H9 (cell line): ENCODE results near the gene NENF. TPM values are rescaled to one million over a fixed set of nuclear protein-coding genes. Genes with fewer than 3 reads are reported as not detected.

Experiments
- DNase-seq: peaks from one replicate; pipeline ENCODE4 v3.0.0-alpha.2; 2017
- H2AFZ ChIP-seq: one replicate; pipeline ENCODE4 v1.6.1; 2013; ENCODE audit warnings: mild to moderate bottlenecking, low read length, control low read depth, moderate library complexity
- H2AK5ac ChIP-seq: 2 replicates; pipeline ENCODE4 v1.6.1; 2013; ENCODE audit warnings: low read length, control low read depth, mixed read lengths; ENCODE audit not compliant: insufficient read length
- H2BK120ac ChIP-seq: one replicate; pipeline ENCODE4 v1.6.1; 2013; ENCODE audit warnings: low read depth, mild to moderate bottlenecking, low read length, control low read depth, inconsistent platforms; ENCODE audit not compliant: poor library complexity, severe bottlenecking
- H2BK12ac ChIP-seq: 2 replicates; pipeline ENCODE4 v1.6.1; 2013; ENCODE audit warnings: low read length, control low read depth, mixed read lengths, low read depth; ENCODE audit not compliant: insufficient read length
- H2BK15ac ChIP-seq: 2 replicates; pipeline ENCODE4 v1.6.1; 2013; ENCODE audit warnings: low read depth, low read length, control low read depth
- H2BK20ac ChIP-seq: one replicate; pipeline ENCODE4 v1.6.1; 2013; ENCODE audit warnings: low read depth, mild to moderate bottlenecking, low read length, control low read depth, inconsistent platforms; ENCODE audit not compliant: poor library complexity, severe bottlenecking
- H2BK5ac ChIP-seq: 2 replicates; pipeline ENCODE4 v1.6.1; 2013; ENCODE audit warnings: low read length, control low read depth, mixed read lengths; ENCODE audit not compliant: insufficient read length
- H3K14ac ChIP-seq: 2 replicates; pipeline ENCODE4 v1.6.1; 2013; ENCODE audit warnings: low read length, control low read depth; ENCODE audit not compliant: insufficient read depth
- H3K18ac ChIP-seq: 2 replicates; pipeline ENCODE4 v1.6.1; 2013; ENCODE audit warnings: low read depth, mild to moderate bottlenecking, mixed read lengths, low read length, control low read depth; ENCODE audit not compliant: insufficient read length
- H3K23ac ChIP-seq: 2 replicates; pipeline ENCODE4 v1.6.1; 2013; ENCODE audit warnings: low read length, control low read depth, mixed read lengths, low read depth; ENCODE audit not compliant: insufficient read length
- H3K23me2 ChIP-seq: 2 replicates; pipeline ENCODE4 v1.6.1; 2013; ENCODE audit warnings: low read depth, mild to moderate bottlenecking, mixed read lengths, low read length, control low read depth; ENCODE audit not compliant: insufficient read length, poor library complexity, severe bottlenecking
- H3K27ac ChIP-seq: 2 replicates; pipeline ENCODE4 v1.5.1; 2013; ENCODE audit warnings: low read length, control low read depth, mixed read lengths, low read depth; ENCODE audit not compliant: insufficient read length
- H3K27me3 ChIP-seq: 2 replicates; pipeline ENCODE4 v1.6.1; 2013; ENCODE audit warnings: low read length, control low read depth, inconsistent platforms; ENCODE audit not compliant: insufficient read depth
- H3K4ac ChIP-seq: 2 replicates; pipeline ENCODE4 v1.6.1; 2013; ENCODE audit warnings: low read depth, mild to moderate bottlenecking, control low read depth, inconsistent platforms, low read length, moderate library complexity
- H3K4me1 ChIP-seq: 2 replicates; pipeline ENCODE4 v1.6.1; 2013; ENCODE audit warnings: low read length, control low read depth, inconsistent platforms; ENCODE audit not compliant: insufficient read depth
- H3K4me2 ChIP-seq: 2 replicates; pipeline ENCODE4 v1.6.1; 2013; ENCODE audit warnings: low read length, control low read depth, mixed read lengths; ENCODE audit not compliant: insufficient read length, insufficient read depth
- H3K56ac ChIP-seq: 2 replicates; pipeline ENCODE4 v1.6.1; 2013; ENCODE audit warnings: low read depth, mild to moderate bottlenecking, mixed read lengths, low read length, control low read depth; ENCODE audit not compliant: insufficient read length
- H3K79me1 ChIP-seq: 2 replicates; pipeline ENCODE4 v1.6.1; 2013; ENCODE audit warnings: low read depth, mild to moderate bottlenecking, moderate library complexity, low read length, control low read depth, inconsistent platforms; ENCODE audit not compliant: insufficient read depth, poor library complexity, severe bottlenecking
- H3K79me2 ChIP-seq: 2 replicates; pipeline ENCODE4 v1.6.1; 2013; ENCODE audit warnings: low read length, control low read depth, inconsistent platforms; ENCODE audit not compliant: insufficient read depth
- H3K9ac ChIP-seq: 2 replicates; pipeline ENCODE4 v1.6.1; 2013; ENCODE audit warnings: low read length, control low read depth, mixed read lengths; ENCODE audit not compliant: insufficient read length; ENCODE audit errors: extremely low read depth
- H3K9me3 ChIP-seq: one replicate; pipeline ENCODE4 v1.6.1; 2013; ENCODE audit warnings: low read depth, low read length, inconsistent platforms; ENCODE audit not compliant: control insufficient read depth
- H3T11ph ChIP-seq: one replicate; pipeline ENCODE4 v1.6.1; 2013; ENCODE audit warnings: mild to moderate bottlenecking, low read length, control low read depth, inconsistent platforms
- H4K20me1 ChIP-seq: one replicate; pipeline ENCODE4 v1.6.1; 2013; ENCODE audit not compliant: control insufficient read depth, insufficient read length, insufficient read depth
- H4K5ac ChIP-seq: 2 replicates; pipeline ENCODE4 v1.6.1; 2013; ENCODE audit warnings: low read depth, mild to moderate bottlenecking, mixed read lengths, low read length, control low read depth; ENCODE audit not compliant: insufficient read length
- H4K8ac ChIP-seq: replicated peaks from 2 replicates; pipeline ENCODE4 v1.6.1; 2013; ENCODE audit warnings: low read length, control low read depth, mixed read lengths, low read depth; ENCODE audit not compliant: insufficient read length
- H4K91ac ChIP-seq: 2 replicates; pipeline ENCODE4 v1.6.1; 2013; ENCODE audit warnings: low read depth, mild to moderate bottlenecking, moderate library complexity, mixed read lengths, low read length, control low read depth; ENCODE audit not compliant: insufficient read length
- H3K27ac Mint-ChIP-seq, 3 experiments: 2 replicates in 2 of 3; 3 replicates in 1 of 3; pipeline ENCODE4 v1.8.0; 2020 to 2021; ENCODE audit warnings: mixed read lengths in 3 of 3, mild to moderate bottlenecking in 1 of 3, moderate library complexity in 1 of 3
- H3K27me3 Mint-ChIP-seq: 2 replicates; pipeline ENCODE4 v1.8.0; 2021; ENCODE audit warnings: low read depth, mild to moderate bottlenecking, moderate library complexity, mixed read lengths
- H3K36me3 Mint-ChIP-seq, 3 experiments: 2 replicates in 2 of 3; 3 replicates in 1 of 3; pipeline ENCODE4 v1.8.0; 2020 to 2021; ENCODE audit warnings: low read depth in 3 of 3, mixed read lengths in 3 of 3; ENCODE audit not compliant: insufficient read depth in 1 of 3
- H3K4me1 Mint-ChIP-seq, 2 experiments: 2 replicates each; pipeline ENCODE4 v1.8.0; 2020; ENCODE audit warnings: mixed read lengths in 2 of 2
- H3K4me3 Mint-ChIP-seq, 2 experiments: 2 replicates in 1 of 2; 3 replicates in 1 of 2; pipeline ENCODE4 v1.8.0; 2020 to 2021; ENCODE audit warnings: mild to moderate bottlenecking in 2 of 2, mixed read lengths in 2 of 2, moderate library complexity in 1 of 2
- H3K9me3 Mint-ChIP-seq, 2 experiments: 2 replicates in 1 of 2; 3 replicates in 1 of 2; pipeline ENCODE4 v1.8.0; 2020; ENCODE audit warnings: mild to moderate bottlenecking in 2 of 2, mixed read lengths in 2 of 2, moderate library complexity in 1 of 2
- WGBS: extraction: QIAGEN DNeasy Blood & Tissue Kit; methylation state at CpG from one replicate; pipeline ENCODE4 v1.1.7; 2013; ENCODE audit warnings: missing lambda C conversion rate, low lambda C conversion rate, mixed read lengths; ENCODE audit not compliant: insufficient read length; ENCODE audit errors: extremely low coverage; 5-methylcytosine and 5-hydroxymethylcytosine counted together
- total RNA-seq: library from RNA; stranded (reverse); gene quantifications from 2 replicates; pipeline ENCODE4 v1.2.1, GENCODE V29; 2021
- TF ChIP-seq, protein P1 (sequence below): fragments of 200-600 bp; sonication (generic); conservative IDR thresholded peaks from 3 replicates; pipeline ENCODE4 v1.8.0; 2021; ENCODE audit warnings: antibody characterized with exemption, mild to moderate bottlenecking

NENF gene
- total RNA-seq, 1 experiment from 2014 or later: 28.3 TPM

DNA sequence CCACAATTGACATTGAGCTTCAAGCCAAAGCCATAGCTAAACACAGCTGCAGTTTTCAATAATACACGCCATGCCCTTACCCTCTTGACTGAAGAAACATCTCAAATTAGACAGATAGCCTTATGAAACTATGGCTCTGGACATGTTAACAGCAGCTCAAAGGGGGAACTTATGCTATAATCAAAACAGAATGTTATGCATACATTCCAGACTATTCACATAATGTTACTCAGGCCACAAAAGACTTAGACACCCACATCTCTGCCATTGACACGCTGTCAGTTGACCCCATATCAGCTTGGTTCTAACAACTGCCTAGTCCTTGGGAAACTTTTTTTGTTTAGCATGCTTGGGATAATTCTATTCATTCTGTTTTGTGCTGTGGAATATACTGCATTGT is 2.3 kb upstream of the NENF start:
- H3K27me3 ChIP-seq: no peaks in the 10 kb centered on the region
- DNase-seq: no peak
- no peak overlapping the region for H3T11ph ChIP-seq
- no peak overlapping the region for H2BK20ac ChIP-seq
- no peaks in the 10 kb centered on the region for H3K79me2 ChIP-seq
- H2AFZ ChIP-seq: no peak overlapping the region
- H3K4me1 ChIP-seq: no peaks in the 10 kb centered on the region
- no peak overlapping the region for H3K23ac ChIP-seq
- H4K8ac ChIP-seq: no peak overlapping the region
- H2BK12ac ChIP-seq: no peak overlapping the region
- H3K36me3 Mint-ChIP-seq: no peaks in the 10 kb centered on the region
- H2BK5ac ChIP-seq: no peak overlapping the region
- no peak overlapping the region for H3K9ac ChIP-seq
- no peak overlapping the region for H3K4me3 Mint-ChIP-seq
- H2BK120ac ChIP-seq: no peak overlapping the region
- no peak overlapping the region for H3K18ac ChIP-seq
- peaks cover 14 to 23% of the 10 kb centered on the region in 2 experiments for H3K4me1 Mint-ChIP-seq
- WGBS: no CpG with 5 or more reads among the region's 2 CpGs
- H4K5ac ChIP-seq: no peak overlapping the region
- no peak overlapping the region for H4K91ac ChIP-seq
- no peaks in the 10 kb centered on the region for H4K20me1 ChIP-seq
- peaks cover 34% of the 10 kb centered on the region for H3K27me3 Mint-ChIP-seq
- no peak overlapping the region for H3K4me2 ChIP-seq
- H3K9me3 Mint-ChIP-seq: no peaks in the 10 kb centered on the region
- no peak overlapping the region for H3K14ac ChIP-seq
- H3K27ac Mint-ChIP-seq: no peak overlapping the region
- H3K23me2 ChIP-seq: peaks cover 4% of the 10 kb centered on the region
- no peak overlapping the region for H3K56ac ChIP-seq
- TF ChIP-seq, protein P1, sequence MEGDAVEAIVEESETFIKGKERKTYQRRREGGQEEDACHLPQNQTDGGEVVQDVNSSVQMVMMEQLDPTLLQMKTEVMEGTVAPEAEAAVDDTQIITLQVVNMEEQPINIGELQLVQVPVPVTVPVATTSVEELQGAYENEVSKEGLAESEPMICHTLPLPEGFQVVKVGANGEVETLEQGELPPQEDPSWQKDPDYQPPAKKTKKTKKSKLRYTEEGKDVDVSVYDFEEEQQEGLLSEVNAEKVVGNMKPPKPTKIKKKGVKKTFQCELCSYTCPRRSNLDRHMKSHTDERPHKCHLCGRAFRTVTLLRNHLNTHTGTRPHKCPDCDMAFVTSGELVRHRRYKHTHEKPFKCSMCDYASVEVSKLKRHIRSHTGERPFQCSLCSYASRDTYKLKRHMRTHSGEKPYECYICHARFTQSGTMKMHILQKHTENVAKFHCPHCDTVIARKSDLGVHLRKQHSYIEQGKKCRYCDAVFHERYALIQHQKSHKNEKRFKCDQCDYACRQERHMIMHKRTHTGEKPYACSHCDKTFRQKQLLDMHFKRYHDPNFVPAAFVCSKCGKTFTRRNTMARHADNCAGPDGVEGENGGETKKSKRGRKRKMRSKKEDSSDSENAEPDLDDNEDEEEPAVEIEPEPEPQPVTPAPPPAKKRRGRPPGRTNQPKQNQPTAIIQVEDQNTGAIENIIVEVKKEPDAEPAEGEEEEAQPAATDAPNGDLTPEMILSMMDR: no peak
- H3K79me1 ChIP-seq: no peaks in the 10 kb centered on the region
- H2AK5ac ChIP-seq: no peak overlapping the region
- H3K4ac ChIP-seq: no peak overlapping the region
- H2BK15ac ChIP-seq: no peak overlapping the region
- no peak overlapping the region for H3K27ac ChIP-seq
- H3K9me3 ChIP-seq: no peaks in the 10 kb centered on the region
